ENCODE measurements around the gene UTS2B.

The UTS2B gene

DNA sequence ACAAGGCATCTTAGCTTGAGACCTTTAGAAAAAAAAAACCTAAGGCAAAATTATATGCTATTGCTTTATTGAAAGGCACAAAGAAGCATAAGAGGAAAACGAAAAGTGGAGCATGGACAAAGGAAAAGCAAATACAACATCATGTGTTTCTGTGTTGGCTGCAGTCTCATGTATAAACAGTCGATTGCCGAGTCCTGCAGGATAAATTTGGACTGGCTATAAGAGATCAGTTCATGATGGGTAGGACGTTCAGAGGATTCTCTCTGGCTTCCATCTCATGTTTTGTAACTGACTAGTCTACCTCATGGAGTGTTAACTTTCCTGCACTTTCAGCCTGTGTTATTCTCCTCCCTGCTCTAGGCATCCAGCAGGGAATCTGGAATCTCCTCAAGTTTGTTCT is 23.0 kb downstream of the UTS2B start:
- no peak overlapping the region for H3K4me3 ChIP-seq (ENCODE audit: low read depth, low read length)
- TF ChIP-seq CTCF (IDR thresholded peaks at IDR 0.05; ENCODE audit: low read depth, low read length), result no peak

- TF ChIP-seq CTCF (IDR thresholded peaks at IDR 0.05; ENCODE audit: low read depth, low read length), result no peak
- H3K4me3 ChIP-seq (ENCODE audit: low read depth, low read length), result no peak overlapping the region
Observed at GRCh38 chr3:191306428-191306827, 23.9 kb downstream of the UTS2B start.

DNA sequence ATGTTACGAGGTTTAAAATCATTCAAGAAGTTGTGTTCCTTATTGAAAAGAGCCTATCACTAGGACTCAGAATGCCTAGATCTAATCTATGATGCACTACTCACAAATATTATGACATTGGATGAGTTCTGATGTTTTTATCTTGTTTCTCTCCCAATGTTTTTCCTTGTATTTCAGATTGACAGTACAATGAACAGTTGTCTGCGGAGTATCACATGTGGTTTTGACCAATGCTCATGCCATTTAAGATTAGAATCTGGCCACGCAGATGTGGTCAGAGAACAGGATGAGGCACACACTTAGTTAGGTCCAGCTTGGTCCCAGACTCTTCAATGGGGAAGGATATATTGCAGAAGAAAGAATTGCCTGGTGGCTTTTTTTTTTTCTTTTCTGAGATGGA is 26.7 kb downstream of the UTS2B start:
- no peak for TF ChIP-seq CTCF (IDR thresholded peaks at IDR 0.05; ENCODE audit: low read depth, low read length)
- no peak overlapping the region for H3K4me3 ChIP-seq (ENCODE audit: low read depth, low read length)

GRCh38 chr3:191302451-191302850 is 27.9 kb downstream of the UTS2B start:
- no peak for TF ChIP-seq CTCF (IDR thresholded peaks at IDR 0.05; ENCODE audit: low read depth, low read length)
- no peak overlapping the region for H3K4me3 ChIP-seq (ENCODE audit: low read depth, low read length)

DNA sequence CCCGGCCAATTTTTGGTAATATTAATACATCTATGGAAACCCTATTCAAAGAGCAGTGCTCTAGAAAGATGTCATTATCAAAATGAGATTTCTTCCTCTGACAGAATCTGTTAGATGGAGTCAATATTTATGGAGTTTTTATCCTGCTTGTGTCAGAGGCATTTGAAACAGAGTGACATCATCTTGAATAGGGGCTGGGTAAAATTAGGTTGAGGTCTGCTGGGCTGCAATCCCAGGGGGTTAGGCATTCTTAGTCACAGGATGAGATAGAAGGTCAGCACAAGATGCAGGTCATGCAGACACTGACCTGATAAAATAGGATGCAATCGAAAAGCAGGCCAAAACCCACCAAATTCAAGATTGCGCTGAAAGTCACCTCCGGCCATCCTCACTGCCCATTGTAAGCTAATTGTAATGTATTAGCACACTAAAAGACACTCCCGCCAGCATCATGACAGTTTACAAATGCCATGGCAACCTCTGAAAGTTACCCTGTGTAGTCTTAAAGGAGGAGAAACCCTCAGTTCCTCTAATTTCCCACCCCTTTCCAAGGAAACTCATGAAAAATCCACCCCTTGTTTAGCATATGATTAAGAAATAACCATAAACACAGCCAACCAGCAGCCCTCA is 28.4 kb downstream of the UTS2B start:
- no peak for TF ChIP-seq CTCF (IDR thresholded peaks at IDR 0.05; ENCODE audit: low read depth, low read length)
- no peak overlapping the region for H3K4me3 ChIP-seq (ENCODE audit: low read depth, low read length)

DNA sequence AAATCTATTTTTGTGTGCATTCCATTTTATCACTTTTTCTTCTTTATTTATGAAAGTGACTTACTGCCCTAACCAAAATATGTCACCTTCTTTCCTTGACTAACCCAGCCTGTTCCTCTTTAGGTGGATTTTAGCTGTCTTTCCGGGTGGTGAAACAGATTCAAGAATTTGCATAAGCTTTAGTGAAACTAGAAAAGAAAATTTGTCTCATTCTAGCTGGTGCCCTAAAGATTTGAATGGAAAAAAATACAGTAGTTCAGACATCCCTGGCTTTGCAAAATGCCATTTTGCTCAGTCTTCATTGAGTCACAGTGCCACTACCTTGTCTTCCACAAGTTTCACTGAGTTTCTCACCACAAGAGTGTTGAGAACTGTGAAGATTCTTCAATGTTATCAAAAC is 29.3 kb downstream of the UTS2B start:
- H3K4me3 ChIP-seq (ENCODE audit: low read depth, low read length), result no peak overlapping the region
- TF ChIP-seq CTCF (IDR thresholded peaks at IDR 0.05; ENCODE audit: low read depth, low read length), result no peak

DNA sequence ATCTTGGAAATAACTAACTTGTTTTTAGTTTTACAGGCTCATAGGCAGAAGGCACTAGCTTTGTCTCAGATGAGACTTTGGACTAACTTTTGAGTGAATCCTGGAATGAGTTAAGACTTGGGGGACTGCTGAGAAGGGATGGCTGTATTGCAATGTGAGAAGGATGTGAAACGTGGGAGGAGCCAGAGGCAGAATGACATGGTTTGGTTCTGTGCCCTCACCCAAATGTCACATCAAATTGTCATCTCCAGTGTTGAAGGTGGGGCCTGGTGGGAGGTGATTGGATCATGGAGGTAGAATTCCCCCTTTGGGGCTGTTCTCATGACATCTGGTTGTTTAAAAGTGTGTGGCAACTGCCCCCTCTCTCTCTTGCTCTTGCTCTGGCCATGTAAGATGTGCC is 29.9 kb downstream of the UTS2B start:
- H3K4me3 ChIP-seq (ENCODE audit: low read depth, low read length), result no peak overlapping the region
- no peak for TF ChIP-seq CTCF (IDR thresholded peaks at IDR 0.05; ENCODE audit: low read depth, low read length)
